K562 (cell line): ENCODE measurements around the gene STPG2. TPM values are rescaled to one million over a fixed set of nuclear protein-coding genes. Genes with fewer than 3 reads are reported as not detected.

ENCODE experiments used
- CBX8 ChIP-seq: fragments of 200-600 bp; sonication (generic); IDR thresholded peaks from 2 replicates; pipeline ENCODE4 v1.6.1; 2012; ENCODE audit warnings: borderline replicate concordance, mixed run types, low read depth, mild to moderate bottlenecking, moderate library complexity, mixed read lengths, low read length, control low read depth, inconsistent platforms; ENCODE audit not compliant: poor library complexity, severe bottlenecking; ENCODE audit errors: extremely low read depth
- HMGN3 ChIP-seq: IDR thresholded peaks from 2 replicates; pipeline ENCODE4 v1.6.1; 2011; ENCODE audit warnings: borderline replicate concordance, low read depth, mild to moderate bottlenecking, mixed read lengths, low read length; ENCODE audit not compliant: insufficient read length; ENCODE audit errors: extremely low read depth
- HOMEZ ChIP-seq: fragments of 250-450 bp; sonication (Bioruptor Pico); IDR thresholded peaks from 2 replicates; pipeline ENCODE4 v1.4.0; 2020; ENCODE audit warnings: mild to moderate bottlenecking, moderate library complexity
- KDM5B ChIP-seq: fragments of 200-600 bp; sonication (generic); IDR thresholded peaks from 2 replicates; pipeline ENCODE4 v1.6.1; 2012; ENCODE audit warnings: low read depth, mild to moderate bottlenecking, moderate library complexity, low read length, control low read depth, inconsistent platforms; ENCODE audit not compliant: insufficient replicate concordance
- TSHZ1 ChIP-seq: fragments of 250-450 bp; sonication (Bioruptor Pico); IDR thresholded peaks from 2 replicates; pipeline ENCODE4 v1.4.0; 2020; ENCODE audit warnings: mild to moderate bottlenecking, moderate library complexity
- ZNF785 ChIP-seq: fragments of 250-450 bp; sonication (Bioruptor Pico); IDR thresholded peaks from 2 replicates; pipeline ENCODE4 v1.4.0; 2020; ENCODE audit warnings: mild to moderate bottlenecking
- polyA plus RNA-seq, 8 experiments: library from polyadenylated mRNA; depleted of rRNA in 4 of 8; stranded (reverse) in 5 of 8; unstranded in 3 of 8; fragments of >200 nt; fragmentation: Nextera tagmentation in 2 of 8; fragmentation: Illumina TruSeq in 1 of 8; extraction: Ambion mirVana in 2 of 8; extraction: Trizol in 1 of 8; gene quantifications; 2 replicates each; pipeline versions ENCODE4 v1.2.1 to v1.2.3, GENCODE V29; 2011 to 2014; ENCODE audit warnings: inconsistent platforms in 1 of 8, missing spikeins in 1 of 8
- total RNA-seq, 7 experiments: library from RNA; depleted of rRNA in 6 of 7; stranded (reverse); fragments of >200 nt in 6 of 7; fragmentation: Illumina TruSeq in 2 of 7; extraction: Trizol in 2 of 7; gene quantifications; 2 replicates each; pipeline versions ENCODE4 v1.2.1 to v1.2.3, GENCODE V29; 2011 to 2021; ENCODE audit warnings: low replicate concordance in 1 of 7

The STPG2 gene
- total and polyA plus RNA-seq, 9 of the 15 experiments (the other 6 are each of a cell fraction or from before 2014, with no cell fraction given), result not detected

- no peak for TF ChIP-seq CBX8
- TF ChIP-seq TSHZ1 (CRISPR knock-in tag), result no peak
- no peak for TF ChIP-seq HOMEZ
- TF ChIP-seq ZNF785 (CRISPR knock-in tag), result no peak
- no peak for TF ChIP-seq HMGN3
- TF ChIP-seq KDM5B, result no peak
Measured at GRCh38 chr4:98166025-98166730, 22.9 kb upstream of the STPG2 start (continued).
